Measurements from ENCODE around the gene HEATR5A.

GRCh38 chr14:31440280-31440679, 19.9 kb upstream of the HEATR5A start:
- no peak for TF ChIP-seq CTCF (IDR thresholded peaks at IDR 0.05)
- TF ChIP-seq POLR2A (IDR thresholded peaks at IDR 0.05) = no peak
